H1 (cell line): ENCODE results near the gene ASXL1. TPM values are rescaled to one million over a fixed set of nuclear protein-coding genes. Genes with fewer than 3 reads are reported as not detected.

Experiments
- CTCF ChIP-seq, 3 experiments: IDR thresholded peaks; 1 replicate in 2 of 3; 2 replicates in 1 of 3; pipeline versions ENCODE4 v1.5.1 to v1.6.1; 2011; ENCODE audit warnings: low read length in 3 of 3, mild to moderate bottlenecking in 3 of 3, inconsistent platforms in 2 of 3, low read depth in 1 of 3, moderate library complexity in 1 of 3; ENCODE audit not compliant: insufficient read depth in 1 of 3; ENCODE audit errors: control extremely low read depth in 1 of 3
- GTF2F1 ChIP-seq: IDR thresholded peaks from 2 replicates; pipeline ENCODE4 v1.6.1; 2012; ENCODE audit warnings: low read depth, low read length, improper control_type of control experiment, borderline replicate concordance
- JUND ChIP-seq: IDR thresholded peaks from 2 replicates; pipeline ENCODE4 v1.6.1; 2011; ENCODE audit warnings: mild to moderate bottlenecking, improper control_type of control experiment, low read length
- PHF8 ChIP-seq: fragments of 200-600 bp; sonication (generic); conservative IDR thresholded peaks from 2 replicates; pipeline ENCODE4 v1.7.1; 2012; ENCODE audit warnings: low read depth, mild to moderate bottlenecking, inconsistent platforms, low read length, moderate library complexity
- SRF ChIP-seq: IDR thresholded peaks from 2 replicates; pipeline ENCODE4 v1.6.1; 2011; ENCODE audit warnings: mild to moderate bottlenecking, low read depth, low read length, moderate library complexity
- polyA plus RNA-seq, 7 experiments: library from polyadenylated mRNA; depleted of rRNA in 3 of 7; stranded (reverse) in 5 of 7; unstranded in 2 of 7; fragments of >200 nt in 5 of 7; fragments of 200-250 nt in 2 of 7; gene quantifications; 1 replicate in 5 of 7; 2 replicates in 1 of 7; 4 replicates in 1 of 7; pipeline versions ENCODE4 v1.2.1 to v1.2.3, GENCODE V29; 2011 to 2013; ENCODE audit warnings: missing spikeins in 2 of 7, mixed read lengths in 2 of 7
- total RNA-seq: library from RNA; stranded (reverse); fragmentation: NEBNext Ultra II Directional; extraction: Animal tissue kit (Norgen Biotek cat#: 25700); gene quantifications from 2 replicates; pipeline ENCODE4 v1.2.1, GENCODE V29; 2021

ASXL1 gene
- total and polyA plus RNA-seq, 2 of the 8 experiments (the other 6 are each of a cell fraction or from before 2014, with no cell fraction given): 10.6 to 26.5 TPM

GRCh38 chr20:32337937-32338661 lies 20.0 kb upstream of the ASXL1 start (continued):
- TF ChIP-seq CTCF (IDR thresholded peaks at IDR 0.05; ENCODE audit: control extremely low read depth in 1 of 3, insufficient read depth in 1 of 3, low read depth in 1 of 3, low read length in 3 of 3) (no peak), JUND (no peak), SRF (no peak), PHF8 (no peak), GTF2F1 (no peak)
